Naive thymus-derived CD8-positive, alpha-beta T cell (primary cell): ENCODE data around the gene RAB1B. TPM values are rescaled to one million over a fixed set of nuclear protein-coding genes. Genes with fewer than 3 reads are reported as not detected.
A peak's percentile ranks its signal among the peaks of the same experiment; 100 is the strongest.

Experiments used
- ATAC-seq, 2 donors: fragments of 150-1000 bp; cut with Tn5 transposase in 1 of 2; sonication (Bioruptor Pico), chemical (Tn5 transposase) in 1 of 2; 1 replicate in 1 of 2; 2 replicates in 1 of 2; pipeline ENCODE4 v1.10.0; 2021; ENCODE audit warnings: mild to moderate bottlenecking in 2 of 2, moderate library complexity in 2 of 2
- POLR2A ChIA-PET: fragments of 350-600 bp; sonication (Branson Sonifier 250); formaldehyde crosslinking; loops from one replicate; lab custom pipeline; 2021; ENCODE audit warnings: antibody characterized with exemption; lab: Charles Lee
- DNase-seq, 10 donors: peaks; one replicate each; pipeline versions ENCODE4 v3.0.0 to v3.0.0-alpha.2; 2020 to 2022
- H3K27ac Mint-ChIP-seq, 10 donors: one replicate each; pipeline ENCODE4 v1.8.0; 2020 to 2022; ENCODE audit warnings: mild to moderate bottlenecking in 10 of 10, mixed read lengths in 10 of 10, moderate library complexity in 4 of 10, inconsistent platforms in 1 of 10
- H3K27me3 Mint-ChIP-seq, 5 donors: one replicate each; pipeline ENCODE4 v1.8.0; 2021 to 2022; ENCODE audit warnings: mixed read lengths in 5 of 5
- H3K36me3 Mint-ChIP-seq, 3 donors: one replicate each; pipeline ENCODE4 v1.8.0; 2020 to 2022; ENCODE audit warnings: mixed read lengths in 3 of 3, mild to moderate bottlenecking in 2 of 3, inconsistent platforms in 1 of 3
- H3K4me1 Mint-ChIP-seq, 4 donors: one replicate each; pipeline ENCODE4 v1.8.0; 2021 to 2022; ENCODE audit warnings: mixed read lengths in 4 of 4
- H3K4me3 Mint-ChIP-seq, 10 donors: one replicate each; pipeline ENCODE4 v1.8.0; 2020 to 2022; ENCODE audit warnings: mild to moderate bottlenecking in 10 of 10, mixed read lengths in 10 of 10, moderate library complexity in 6 of 10, inconsistent platforms in 1 of 10
- H3K9me3 Mint-ChIP-seq, 9 donors: one replicate each; pipeline ENCODE4 v1.8.0; 2020 to 2022; ENCODE audit warnings: mixed read lengths in 9 of 9, mild to moderate bottlenecking in 3 of 9, inconsistent platforms in 1 of 9, moderate library complexity in 1 of 9
- polyA plus RNA-seq, 3 donors: library from polyadenylated mRNA; unstranded; fragments of 300-500 nt; fragmentation: Illumina TruSeq; gene quantifications; one replicate each; pipeline ENCODE4 v1.2.3, GENCODE V29; 2021
- total RNA-seq, 8 experiments: library from RNA in 2 of 8; stranded (reverse) in 2 of 8; gene quantifications; one replicate each; pipeline ENCODE4 v1.2.3 and lab custom pipeline; 2021 to 2026

Gene RAB1B
- total and polyA plus RNA-seq, 5 experiments from 2014 or later: 13.1 to 69.2 (median 16.1) TPM

- Mint-ChIP-seq H3K9me3 (no peaks in the 10 kb centered on the region), H3K27me3 (no peaks in the 10 kb centered on the region), H3K36me3 (peaks cover 0 to 68% (median 21%) of the 10 kb centered on the region in 3 donors), H3K4me3 (no peak overlapping the region), H3K4me1 (peaks cover 1 to 7% (median 2%) of the 10 kb centered on the region in 4 donors), H3K27ac (no peak overlapping the region)
- POLR2A ChIA-PET: interaction anchor here (1.1 kb wide), 2 partner anchors 22 to 160 kb away, joined by 3 read pairs; no protein-coding TSS in a partner anchor
- ATAC-seq (no peak), DNase-seq (no peak)
These were observed 40.7 kb upstream of the RAB1B start for GRCh38 chr11:66227700-66228099.

- H3K36me3 Mint-ChIP-seq: peaks cover 0 to 75% (median 21%) of the 10 kb centered on the region in 3 donors
These were observed 39.9 kb upstream of the RAB1B start for GRCh38 chr11:66228521-66228920.

GRCh38 chr11:66230156-66230555 lies 38.3 kb upstream of the RAB1B start:
- ATAC-seq (no peak), DNase-seq (no peak)
- Mint-ChIP-seq H3K27me3 (no peaks in the 10 kb centered on the region), H3K9me3 (no peaks in the 10 kb centered on the region), H3K36me3 (peaks cover 0 to 77% (median 22%) of the 10 kb centered on the region in 3 donors), H3K4me3 (no peak overlapping the region), H3K4me1 (peaks cover 0 to 6% (median 0%) of the 10 kb centered on the region in 4 donors), H3K27ac (peak overlapping the region in 3 of 10 donors; percentile 38 to 91 (median 69))
- POLR2A ChIA-PET: interaction anchor here (0.6 kb wide), 3 partner anchors 25 to 156 kb away, joined by 3 to 4 read pairs (median 3); no protein-coding TSS in a partner anchor

More at GRCh38 chr11:66228521-66228920, 39.9 kb upstream of the RAB1B start:
- Mint-ChIP-seq H3K4me3 (no peak overlapping the region), H3K27ac (peak overlapping the region in 1 of 10 donors; percentile 69), H3K27me3 (no peaks in the 10 kb centered on the region), H3K9me3 (no peaks in the 10 kb centered on the region), H3K4me1 (peaks cover 0 to 6% (median 0%) of the 10 kb centered on the region in 4 donors)
- ATAC-seq (no peak), DNase-seq (no peak)
- POLR2A ChIA-PET: no interaction called here

- Mint-ChIP-seq H3K9me3 (no peaks in the 10 kb centered on the region), H3K36me3 (peaks cover 0 to 79% (median 21%) of the 10 kb centered on the region in 3 donors), H3K4me1 (peaks cover 0 to 6% (median 0%) of the 10 kb centered on the region in 4 donors), H3K27me3 (no peaks in the 10 kb centered on the region), H3K27ac (peak overlapping the region in 3 of 10 donors; percentile 27 to 47 (median 27)), H3K4me3 (peak overlapping the region in 1 of 10 donors; percentile 24)
- ATAC-seq (no peak), DNase-seq (no peak)
- POLR2A ChIA-PET: no interaction called here
These were observed 37.5 kb upstream of the RAB1B start for GRCh38 chr11:66230978-66231377.

GRCh38 chr11:66231561-66231960 lies 36.9 kb upstream of the RAB1B start:
- no peak for ATAC-seq
- H3K36me3 Mint-ChIP-seq: peaks cover 0 to 82% (median 21%) of the 10 kb centered on the region in 3 donors
- POLR2A ChIA-PET: no interaction called here

GRCh38 chr11:66232769-66233168 lies 35.7 kb upstream of the RAB1B start:
- DNase-seq (no peak), ATAC-seq (no peak)
- peak overlapping the region in 1 of 10 donors; percentile 71 for H3K27ac Mint-ChIP-seq
- H3K4me1 Mint-ChIP-seq: peaks cover 0 to 6% (median 2%) of the 10 kb centered on the region in 4 donors
- peaks cover 0 to 91% (median 21%) of the 10 kb centered on the region in 3 donors for H3K36me3 Mint-ChIP-seq
- H3K9me3 Mint-ChIP-seq: no peaks in the 10 kb centered on the region
- POLR2A ChIA-PET: interaction anchor here (0.6 kb wide), 1 partner anchor 107 kb away, joined by 6 read pairs; no protein-coding TSS in a partner anchor
- no peaks in the 10 kb centered on the region for H3K27me3 Mint-ChIP-seq
- peak overlapping the region in 1 of 10 donors; percentile 52 for H3K4me3 Mint-ChIP-seq

More at GRCh38 chr11:66231561-66231960, 36.9 kb upstream of the RAB1B start:
- H3K9me3 Mint-ChIP-seq: no peaks in the 10 kb centered on the region
- H3K27me3 Mint-ChIP-seq: no peaks in the 10 kb centered on the region
- no peak overlapping the region for H3K4me3 Mint-ChIP-seq
- H3K4me1 Mint-ChIP-seq: peaks cover 0 to 6% (median 0%) of the 10 kb centered on the region in 4 donors
- no peak for DNase-seq
- H3K27ac Mint-ChIP-seq: peak overlapping the region in 3 of 10 donors; percentile 51 to 83 (median 71)

GRCh38 chr11:66233301-66233700 lies 35.1 kb upstream of the RAB1B start:
- POLR2A ChIA-PET: interaction anchor here (0.6 kb wide), 1 partner anchor 107 kb away, joined by 6 read pairs; no protein-coding TSS in a partner anchor
- H3K9me3 Mint-ChIP-seq: no peaks in the 10 kb centered on the region

GRCh38 chr11:66235141-66235540 lies 33.3 kb upstream of the RAB1B start:
- POLR2A ChIA-PET: no interaction called here
- H3K36me3 Mint-ChIP-seq: peaks cover 0 to 94% (median 17%) of the 10 kb centered on the region in 3 donors
- no peaks in the 10 kb centered on the region for H3K9me3 Mint-ChIP-seq
- H3K4me3 Mint-ChIP-seq: no peak overlapping the region
- peaks cover 0 to 5% (median 3%) of the 10 kb centered on the region in 4 donors for H3K4me1 Mint-ChIP-seq
- DNase-seq (no peak), ATAC-seq (no peak)
- H3K27ac Mint-ChIP-seq: peak overlapping the region in 1 of 10 donors; percentile 52
- H3K27me3 Mint-ChIP-seq: no peaks in the 10 kb centered on the region

More at GRCh38 chr11:66233301-66233700, 35.1 kb upstream of the RAB1B start:
- Mint-ChIP-seq H3K27me3 (no peaks in the 10 kb centered on the region), H3K4me3 (no peak overlapping the region), H3K36me3 (peaks cover 0 to 91% (median 22%) of the 10 kb centered on the region in 3 donors), H3K4me1 (peaks cover 0 to 6% (median 2%) of the 10 kb centered on the region in 4 donors), H3K27ac (peak overlapping the region in 3 of 10 donors; percentile 35 to 77 (median 71))
- ATAC-seq (no peak), DNase-seq (no peak)

GRCh38 chr11:66237867-66238266 lies 30.6 kb upstream of the RAB1B start:
- Mint-ChIP-seq H3K36me3 (peaks cover 0 to 91% (median 7%) of the 10 kb centered on the region in 3 donors), H3K9me3 (no peaks in the 10 kb centered on the region), H3K4me1 (peaks cover 3 to 12% (median 6%) of the 10 kb centered on the region in 4 donors), H3K27me3 (no peaks in the 10 kb centered on the region), H3K27ac (peak overlapping the region in 3 of 10 donors; percentile 29 to 87 (median 36)), H3K4me3 (no peak overlapping the region)
- DNase-seq (no peak), ATAC-seq (no peak)
- POLR2A ChIA-PET: interaction anchor here (0.5 kb wide), 1 partner anchor 17 kb away, joined by 6 read pairs; no protein-coding TSS in a partner anchor

- no peak for DNase-seq
- H3K36me3 Mint-ChIP-seq: peaks cover 0 to 89% (median 3%) of the 10 kb centered on the region in 3 donors
- ATAC-seq: no peak
- H3K27me3 Mint-ChIP-seq: no peaks in the 10 kb centered on the region
- POLR2A ChIA-PET: interaction anchor here (0.6 kb wide), 1 partner anchor 15 kb away, joined by 3 read pairs; no protein-coding TSS in a partner anchor
- H3K27ac Mint-ChIP-seq: peak overlapping the region in 3 of 10 donors; percentile 44 to 75 (median 73)
- H3K4me3 Mint-ChIP-seq: no peak overlapping the region
- no peaks in the 10 kb centered on the region for H3K9me3 Mint-ChIP-seq
- H3K4me1 Mint-ChIP-seq: peaks cover 4 to 13% (median 11%) of the 10 kb centered on the region in 4 donors
These were observed 29.5 kb upstream of the RAB1B start for GRCh38 chr11:66238786-66239413.

- peaks cover 0 to 90% (median 3%) of the 10 kb centered on the region in 3 donors for H3K36me3 Mint-ChIP-seq
- H3K27ac Mint-ChIP-seq: peak overlapping the region in 4 of 10 donors; percentile 41 to 75 (median 45)
- H3K9me3 Mint-ChIP-seq: no peaks in the 10 kb centered on the region
- peaks cover 4 to 19% (median 12%) of the 10 kb centered on the region in 4 donors for H3K4me1 Mint-ChIP-seq
- H3K27me3 Mint-ChIP-seq: no peaks in the 10 kb centered on the region
- no peak overlapping the region for H3K4me3 Mint-ChIP-seq
- POLR2A ChIA-PET: interaction anchor here (0.6 kb wide), 1 partner anchor 16 kb away, joined by 3 read pairs; no protein-coding TSS in a partner anchor
- ATAC-seq (no peak), DNase-seq (no peak)
These were observed 28.9 kb upstream of the RAB1B start for GRCh38 chr11:66239511-66239910.

GRCh38 chr11:66239998-66240780 lies 28.2 kb upstream of the RAB1B start:
- Mint-ChIP-seq H3K27ac (peak overlapping the region in 9 of 10 donors; percentile 31 to 77 (median 46)), H3K9me3 (no peaks in the 10 kb centered on the region), H3K4me1 (peaks cover 4 to 19% (median 12%) of the 10 kb centered on the region in 4 donors), H3K27me3 (no peaks in the 10 kb centered on the region), H3K36me3 (peaks cover 0 to 90% (median 2%) of the 10 kb centered on the region in 3 donors), H3K4me3 (no peak overlapping the region)
- POLR2A ChIA-PET: interaction anchor here (1.6 to 2.0 kb wide), 2 partner anchors 11 to 27 kb away, joined by 5 to 6 read pairs; no protein-coding TSS in a partner anchor
- no peak for DNase-seq
- ATAC-seq: no peak
